GM19455 (cell line): ENCODE results near the gene XG.
"Not testable (repeated sequence)": the region's sequence is repeated elsewhere in the genome, so short reads cannot be mapped to it uniquely, and the experiment has no call there.

ENCODE experiments used
- ATAC-seq: cut with Tn5 transposase; IDR thresholded peaks from one replicate; pipeline ENCODE4 v1.9.1; 2021; ENCODE audit not compliant: unreplicated experiment

Gene XG

GRCh38 chrX:2732649-2733048 lies 19.2 kb upstream of the XG start:
- no peak for ATAC-seq

- ATAC-seq: no peak
Observed at GRCh38 chrX:2733286-2733685, 18.6 kb upstream of the XG start.

GRCh38 chrX:2735270-2735669 lies 16.6 kb upstream of the XG start:
- no peak for ATAC-seq

- no peak for ATAC-seq
Observed at GRCh38 chrX:2740672-2741071, 11.2 kb upstream of the XG start.

- ATAC-seq: no peak
Observed at GRCh38 chrX:2741386-2741785, 10.5 kb upstream of the XG start.

- not testable (repeated sequence) for ATAC-seq
Observed at GRCh38 chrX:2746250-2746649, 5.6 kb upstream of the XG start.

- ATAC-seq: no peak
Observed at GRCh38 chrX:2748171-2748814, 3.5 kb upstream of the XG start.

- no peak for ATAC-seq
Observed at GRCh38 chrX:2748815-2749188, 3.0 kb upstream of the XG start.

- ATAC-seq: no peak
Observed at GRCh38 chrX:2751291-2751690, 549 bp upstream of the XG start.

GRCh38 chrX:2752441-2752840 lies 601 bp downstream of the XG start:
- not testable (repeated sequence) for ATAC-seq

- ATAC-seq: not testable (repeated sequence)
Observed at GRCh38 chrX:2755163-2755715, 3.4 kb downstream of the XG start.

GRCh38 chrX:2756548-2756947 lies 4.7 kb downstream of the XG start:
- no peak for ATAC-seq

- ATAC-seq: no peak
Observed at GRCh38 chrX:2761246-2761645, 9.4 kb downstream of the XG start.

GRCh38 chrX:2762671-2763070 lies 10.8 kb downstream of the XG start:
- ATAC-seq: not testable (repeated sequence)

GRCh38 chrX:2764766-2765548 lies 13.1 kb downstream of the XG start:
- ATAC-seq: not testable (repeated sequence)

GRCh38 chrX:2765549-2765830 lies 13.7 kb downstream of the XG start:
- ATAC-seq: no peak

GRCh38 chrX:2766906-2767305 lies 15.1 kb downstream of the XG start:
- no peak for ATAC-seq

GRCh38 chrX:2767631-2768455 lies 16.0 kb downstream of the XG start:
- ATAC-seq: no peak

GRCh38 chrX:2769615-2770014 lies 17.8 kb downstream of the XG start:
- no peak for ATAC-seq

- not testable (repeated sequence) for ATAC-seq
Observed at GRCh38 chrX:2773166-2774055, 21.6 kb downstream of the XG start.

GRCh38 chrX:2774057-2774456 lies 22.2 kb downstream of the XG start:
- no peak for ATAC-seq
